KOPT-K1 (cell line): ENCODE measurements around the gene SGMS1.
"Not testable (repeated sequence)": the region's sequence is repeated elsewhere in the genome, so short reads cannot be mapped to it uniquely, and the experiment has no call there.

ENCODE experiments used
- H3K27ac ChIP-seq: fragments of 200-600 bp; sonication (generic); 2 replicates; pipeline ENCODE4 v1.5.1; 2016; ENCODE audit warnings: antibody characterized with exemption, mild to moderate bottlenecking, low read depth, low read length; ENCODE audit not compliant: poor library complexity, severe bottlenecking
- H3K36me3 ChIP-seq: fragments of 200-600 bp; sonication (generic); 2 replicates; pipeline ENCODE4 v1.5.1; 2017; ENCODE audit warnings: antibody characterized with exemption, mild to moderate bottlenecking, low read length, moderate library complexity; ENCODE audit not compliant: insufficient read depth
- H3K9me3 ChIP-seq: fragments of 200-600 bp; sonication (generic); 2 replicates; pipeline ENCODE4 v1.5.1; 2017; ENCODE audit warnings: antibody characterized with exemption, low read length, mild to moderate bottlenecking; ENCODE audit not compliant: insufficient read depth, poor library complexity, severe bottlenecking

The SGMS1 gene

DNA sequence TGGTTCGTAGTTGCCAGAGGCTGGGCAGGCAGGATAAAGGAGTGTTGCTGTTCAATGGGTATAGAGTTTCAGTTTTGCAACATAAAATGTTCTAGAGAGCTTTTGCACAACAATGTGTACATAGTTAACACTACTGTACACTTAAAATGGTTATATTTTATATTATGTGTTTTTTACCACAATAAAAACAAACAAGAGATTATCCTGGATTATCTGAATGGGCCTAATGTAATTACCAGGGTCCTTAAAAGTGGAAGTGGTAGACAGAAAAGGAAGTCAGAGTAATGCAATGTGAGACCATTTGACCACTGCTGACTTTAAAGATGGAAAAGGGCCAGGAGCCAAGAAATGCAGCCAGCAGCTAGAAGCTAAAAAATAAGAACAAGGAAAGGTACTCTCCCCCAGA is 159.7 kb downstream of the SGMS1 start:
- Histone ChIP-seq H3K36me3 (no peaks in the 10 kb centered on the region), H3K9me3 (no peaks in the 10 kb centered on the region), H3K27ac (no peak overlapping the region)

GRCh38 chr10:50461834-50462233 is 161.9 kb downstream of the SGMS1 start:
- H3K9me3 ChIP-seq = no peaks in the 10 kb centered on the region

DNA sequence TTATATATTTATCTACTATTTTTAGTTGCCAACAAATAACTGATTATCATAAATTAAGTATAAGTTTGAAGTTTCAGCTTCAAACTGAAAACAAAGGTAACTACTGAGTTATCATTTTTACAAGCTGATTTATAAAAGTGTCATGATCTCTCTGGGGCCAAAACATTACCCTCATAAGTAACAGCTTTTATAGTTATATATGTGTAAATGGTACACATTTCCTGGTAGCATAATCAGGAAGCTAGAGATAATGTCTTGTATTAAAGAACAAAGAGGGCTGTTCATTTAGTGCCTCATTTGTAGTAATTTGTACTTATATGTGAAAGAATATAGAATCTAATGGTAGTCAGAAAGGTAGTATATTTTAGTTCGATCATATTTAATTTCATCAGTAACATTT is 162.6 kb downstream of the SGMS1 start:
- no peaks in the 10 kb centered on the region for H3K36me3 ChIP-seq
- H3K27ac ChIP-seq = no peak overlapping the region
- no peaks in the 10 kb centered on the region for H3K9me3 ChIP-seq

More at GRCh38 chr10:50461834-50462233, 161.9 kb downstream of the SGMS1 start:
- Histone ChIP-seq H3K36me3 (no peaks in the 10 kb centered on the region), H3K27ac (no peak overlapping the region)

DNA sequence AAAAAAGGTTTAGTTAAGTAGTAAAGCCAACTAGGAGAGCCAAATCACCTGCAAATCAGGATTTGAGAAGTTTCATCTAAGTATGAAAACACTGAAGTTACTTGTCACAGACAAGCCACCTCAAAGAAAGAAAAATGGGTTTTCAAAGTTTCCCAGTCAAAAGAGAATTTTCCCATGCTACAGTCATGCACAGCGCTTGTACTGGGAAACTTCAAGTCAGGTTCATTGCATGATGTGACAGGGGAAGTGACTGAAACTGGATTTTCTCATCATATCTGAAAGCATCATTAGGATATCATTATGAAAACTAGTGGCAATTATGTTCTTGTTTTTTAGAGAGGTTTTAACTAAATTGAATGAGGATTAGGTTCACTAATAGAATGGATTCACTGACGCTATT is 167.0 kb downstream of the SGMS1 start:
- Histone ChIP-seq H3K36me3 (no peaks in the 10 kb centered on the region), H3K27ac (no peak overlapping the region), H3K9me3 (no peaks in the 10 kb centered on the region)

DNA sequence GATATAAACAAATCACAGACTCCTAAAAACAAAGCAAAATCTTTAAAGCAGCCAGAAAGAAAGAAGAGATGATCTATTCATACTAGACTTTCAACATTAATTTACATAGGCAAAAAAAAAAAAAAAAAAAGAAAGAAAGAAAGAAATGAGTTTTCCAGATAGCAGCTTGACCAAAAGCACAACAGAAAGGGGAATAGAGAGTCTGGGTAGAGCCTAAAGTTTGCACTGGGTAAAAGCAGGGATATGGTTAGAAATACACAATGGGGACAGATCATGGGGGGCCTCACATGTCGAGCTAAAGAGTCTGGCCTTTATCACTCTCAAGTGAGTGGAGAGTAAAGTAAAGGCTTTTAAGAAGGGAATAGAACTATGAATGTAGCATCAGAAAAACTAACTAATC is 169.8 kb downstream of the SGMS1 start:
- Histone ChIP-seq H3K36me3 (no peaks in the 10 kb centered on the region), H3K9me3 (no peaks in the 10 kb centered on the region), H3K27ac (no peak overlapping the region)

- H3K9me3 ChIP-seq = no peaks in the 10 kb centered on the region
- H3K36me3 ChIP-seq = no peaks in the 10 kb centered on the region
- H3K27ac ChIP-seq = no peak overlapping the region
Measured at GRCh38 chr10:50452603-50453002, 171.2 kb downstream of the SGMS1 start.

- no peaks in the 10 kb centered on the region for H3K36me3 ChIP-seq
- peaks cover 11% of the 10 kb centered on the region for H3K9me3 ChIP-seq
- no peak overlapping the region for H3K27ac ChIP-seq
Measured at GRCh38 chr10:50447691-50448090, 176.1 kb downstream of the SGMS1 start.

GRCh38 chr10:50445777-50446176 is 178.0 kb downstream of the SGMS1 start:
- H3K27ac ChIP-seq, H3K36me3 ChIP-seq: not testable (repeated sequence)
- H3K9me3 ChIP-seq = peaks cover 11% of the 10 kb centered on the region

DNA sequence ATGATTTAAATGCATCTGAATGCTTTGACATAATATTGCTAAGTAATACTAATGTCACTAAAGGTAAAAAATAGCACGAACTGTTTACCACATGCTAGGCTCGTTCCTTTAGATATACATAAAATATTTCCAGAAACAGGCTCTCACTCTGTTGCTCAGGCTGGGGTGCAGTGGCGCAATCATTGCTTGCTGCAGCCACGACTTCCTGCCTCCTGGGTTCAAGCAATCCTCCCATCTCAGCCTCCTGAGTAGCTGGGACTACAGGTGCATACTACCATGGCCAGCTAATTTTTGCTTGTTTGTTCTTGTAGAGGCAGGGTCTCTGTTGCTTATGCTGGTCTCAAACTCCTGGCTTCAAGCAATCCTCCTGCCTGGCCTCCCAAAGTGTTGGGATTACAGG is 183.3 kb downstream of the SGMS1 start:
- no peaks in the 10 kb centered on the region for H3K9me3 ChIP-seq
- H3K36me3 ChIP-seq = no peaks in the 10 kb centered on the region
- no peak overlapping the region for H3K27ac ChIP-seq

GRCh38 chr10:50439806-50440205 is 183.9 kb downstream of the SGMS1 start:
- no peaks in the 10 kb centered on the region for H3K36me3 ChIP-seq
- no peak overlapping the region for H3K27ac ChIP-seq

GRCh38 chr10:50439187-50439586 is 184.6 kb downstream of the SGMS1 start:
- Histone ChIP-seq H3K9me3 (no peaks in the 10 kb centered on the region), H3K27ac (no peak overlapping the region), H3K36me3 (no peaks in the 10 kb centered on the region)

More at GRCh38 chr10:50439806-50440205, 183.9 kb downstream of the SGMS1 start:
- no peaks in the 10 kb centered on the region for H3K9me3 ChIP-seq

GRCh38 chr10:50438049-50438936 is 185.5 kb downstream of the SGMS1 start:
- Histone ChIP-seq H3K36me3 (no peaks in the 10 kb centered on the region), H3K27ac (no peak overlapping the region), H3K9me3 (no peaks in the 10 kb centered on the region)

DNA sequence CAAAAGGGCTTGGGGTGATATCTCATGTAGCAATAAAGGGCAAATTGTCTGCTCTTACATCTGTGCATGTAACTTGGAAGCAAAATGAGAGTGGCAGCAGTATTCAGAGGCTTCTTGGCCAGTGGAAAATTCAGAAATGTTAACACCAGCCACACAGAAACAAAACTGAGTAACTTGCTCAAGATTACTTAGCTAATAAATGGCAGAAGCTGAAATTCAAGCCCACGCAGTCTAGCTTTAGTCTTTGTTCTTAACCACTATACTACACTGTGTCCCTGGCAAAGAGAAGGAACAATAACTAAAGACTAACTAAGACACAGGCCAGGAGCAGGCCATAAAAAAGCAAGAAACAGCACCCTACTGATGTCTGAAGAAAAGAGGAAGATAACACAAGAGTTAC is 186.5 kb downstream of the SGMS1 start:
- no peaks in the 10 kb centered on the region for H3K36me3 ChIP-seq
- H3K9me3 ChIP-seq = no peaks in the 10 kb centered on the region
- no peak overlapping the region for H3K27ac ChIP-seq

GRCh38 chr10:50436805-50437204 is 187.0 kb downstream of the SGMS1 start:
- Histone ChIP-seq H3K27ac (no peak overlapping the region), H3K36me3 (no peaks in the 10 kb centered on the region)

DNA sequence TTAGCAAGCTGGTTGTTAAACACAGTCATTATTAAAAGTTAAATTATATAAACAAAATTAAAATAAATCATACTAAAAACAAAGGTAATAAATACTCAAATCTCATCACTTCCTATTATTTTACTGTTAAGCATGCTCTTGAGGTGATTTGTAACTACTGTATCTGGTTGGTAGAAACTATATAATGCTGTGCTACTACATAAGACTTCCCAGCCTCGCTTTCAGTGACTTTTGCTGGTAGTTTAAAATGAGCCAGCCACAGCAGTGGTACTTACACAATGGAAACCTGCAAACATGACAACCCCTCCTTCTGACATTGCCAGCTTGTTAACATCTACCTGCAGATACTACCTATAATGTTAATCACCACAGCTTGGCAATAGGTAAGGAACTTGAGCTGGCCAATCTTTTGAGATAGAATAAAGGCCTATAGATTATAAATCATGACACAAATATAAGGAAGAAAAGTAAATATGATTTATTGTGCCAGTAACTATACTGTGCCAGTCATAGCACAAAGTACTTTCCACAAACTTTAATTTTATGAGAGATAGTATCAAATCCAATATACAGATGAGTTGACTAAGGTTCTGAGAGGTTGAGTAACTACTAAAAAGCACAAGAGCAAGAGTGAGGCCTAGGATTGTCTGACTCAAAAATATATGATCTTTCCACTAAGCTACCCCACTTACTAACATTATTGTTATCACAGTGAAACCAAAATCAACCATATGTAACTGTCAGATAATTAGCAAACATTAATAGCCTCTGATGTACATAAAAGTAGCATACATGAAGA is 191.3 kb downstream of the SGMS1 start:
- no peak overlapping the region for H3K27ac ChIP-seq

More at GRCh38 chr10:50436805-50437204, 187.0 kb downstream of the SGMS1 start:
- H3K9me3 ChIP-seq = no peaks in the 10 kb centered on the region

More for the DNA sequence above, 191.3 kb downstream of the SGMS1 start:
- H3K9me3 ChIP-seq = no peaks in the 10 kb centered on the region
- no peaks in the 10 kb centered on the region for H3K36me3 ChIP-seq
